Activated CD4-positive, alpha-beta T cell treated with anti-CD3 and anti-CD28 coated beads, Interleukin-10, Interleukin-2, amounts not matched to agents 100 ng/mL and 50 ng/mL, durations not matched to agents 16 hours and 8 hours (primary cell): Measurements from ENCODE around the gene GHR.
"Not testable (repeated sequence)": the region's sequence is repeated elsewhere in the genome, so short reads cannot be mapped to it uniquely, and the experiment has no call there.

Experiments
- DNase-seq: peaks from one replicate; pipeline ENCODE4 v3.0.0-alpha.2; 2020

The GHR gene

GRCh38 chr5:42572313-42572712 lies 149.1 kb downstream of the GHR start:
- no peak for DNase-seq

- no peak for DNase-seq
Observed at GRCh38 chr5:42573386-42573785, 150.1 kb downstream of the GHR start.

- DNase-seq = not testable (repeated sequence)
Observed at GRCh38 chr5:42575914-42576313, 152.7 kb downstream of the GHR start.

- DNase-seq = not testable (repeated sequence)
Observed at GRCh38 chr5:42578901-42579300, 155.7 kb downstream of the GHR start.

GRCh38 chr5:42579320-42579719 lies 156.1 kb downstream of the GHR start:
- DNase-seq = no peak

- no peak for DNase-seq
Observed at GRCh38 chr5:42581845-42582244, 158.6 kb downstream of the GHR start.

- no peak for DNase-seq
Observed at GRCh38 chr5:42582723-42583122, 159.5 kb downstream of the GHR start.

GRCh38 chr5:42583322-42583721 lies 160.1 kb downstream of the GHR start:
- peak; percentile 59 for DNase-seq

GRCh38 chr5:42586625-42587024 lies 163.4 kb downstream of the GHR start:
- DNase-seq = no peak

- no peak for DNase-seq
Observed at GRCh38 chr5:42587096-42587723, 164.0 kb downstream of the GHR start.

- DNase-seq = no peak
Observed at GRCh38 chr5:42590566-42590965, 167.3 kb downstream of the GHR start.

- no peak for DNase-seq
Observed at GRCh38 chr5:42591015-42591414, 167.8 kb downstream of the GHR start.

GRCh38 chr5:42592401-42593140 lies 169.3 kb downstream of the GHR start:
- DNase-seq = no peak

- no peak for DNase-seq
Observed at GRCh38 chr5:42593591-42593990, 170.4 kb downstream of the GHR start.

GRCh38 chr5:42595597-42595996 lies 172.4 kb downstream of the GHR start:
- DNase-seq = no peak

GRCh38 chr5:42596817-42597216 lies 173.6 kb downstream of the GHR start:
- DNase-seq = no peak

GRCh38 chr5:42597318-42597937 lies 174.2 kb downstream of the GHR start:
- DNase-seq = no peak

GRCh38 chr5:42598311-42598710 lies 175.1 kb downstream of the GHR start:
- no peak for DNase-seq

- DNase-seq = no peak
Observed at GRCh38 chr5:42599106-42599505, 175.9 kb downstream of the GHR start.

GRCh38 chr5:42600441-42600840 lies 177.2 kb downstream of the GHR start:
- no peak for DNase-seq

GRCh38 chr5:42604171-42604711 lies 181.0 kb downstream of the GHR start:
- DNase-seq = no peak

- DNase-seq = no peak
Observed at GRCh38 chr5:42605490-42605889, 182.3 kb downstream of the GHR start.

- no peak for DNase-seq
Observed at GRCh38 chr5:42606464-42606869, 183.2 kb downstream of the GHR start.

GRCh38 chr5:42611437-42611836 lies 188.2 kb downstream of the GHR start:
- DNase-seq = no peak
